T-helper 17 cell (primary cell): ENCODE measurements around the gene SERPINE3. TPM values are rescaled to one million over a fixed set of nuclear protein-coding genes. Genes with fewer than 3 reads are reported as not detected.

ENCODE experiments used
- ATAC-seq: fragments of 150-1000 bp; cut with Tn5 transposase; 2 replicates; pipeline ENCODE4 v1.10.0; 2021; ENCODE audit warnings: mild to moderate bottlenecking, moderate library complexity
- DNase-seq, 3 donors: peaks; one replicate each; pipeline versions ENCODE4 v3.0.0 to v3.0.0-alpha.2; 2020 to 2021
- H3K9me3 ChIP-seq: one replicate; pipeline ENCODE4 v1.7.0; 2013; ENCODE audit warnings: low read length, mild to moderate bottlenecking; ENCODE audit not compliant: control insufficient read depth, poor library complexity, severe bottlenecking
- H3K27ac Mint-ChIP-seq: one replicate; pipeline ENCODE4 v1.8.0; 2022; ENCODE audit warnings: mild to moderate bottlenecking, moderate library complexity, mixed read lengths
- H3K27me3 Mint-ChIP-seq: one replicate; pipeline ENCODE4 v1.8.0; 2022; ENCODE audit warnings: mixed read lengths
- H3K36me3 Mint-ChIP-seq: one replicate; pipeline ENCODE4 v1.8.0; 2022; ENCODE audit warnings: low read depth, mixed read lengths
- H3K4me1 Mint-ChIP-seq: one replicate; pipeline ENCODE4 v1.8.0; 2022; ENCODE audit warnings: mild to moderate bottlenecking, mixed read lengths
- H3K4me3 Mint-ChIP-seq: one replicate; pipeline ENCODE4 v1.8.0; 2022; ENCODE audit warnings: mild to moderate bottlenecking, moderate library complexity, mixed read lengths
- total RNA-seq, 4 donors: library from RNA in 2 of 4; stranded (reverse) in 2 of 4; gene quantifications; one replicate each; pipeline ENCODE4 v1.2.3 and lab custom pipeline; 2022 to 2026

SERPINE3 gene
- total RNA-seq, 2 donors from 2014 or later = not detected

GRCh38 chr13:51355217-51355616 lies 15.7 kb downstream of the SERPINE3 start:
- Mint-ChIP-seq H3K27ac (no peak overlapping the region), H3K4me1 (peaks cover 2% of the 10 kb centered on the region), H3K36me3 (peaks cover 3% of the 10 kb centered on the region), H3K4me3 (no peak overlapping the region), H3K27me3 (no peaks in the 10 kb centered on the region)
- no peak for ATAC-seq
- H3K9me3 ChIP-seq = no peaks in the 10 kb centered on the region
- no peak for DNase-seq

GRCh38 chr13:51357928-51358595 lies 18.6 kb downstream of the SERPINE3 start:
- DNase-seq (no peak), ATAC-seq (no peak)
- no peak overlapping the region for H3K4me3 Mint-ChIP-seq
- H3K9me3 ChIP-seq = no peaks in the 10 kb centered on the region
- no peak overlapping the region for H3K27ac Mint-ChIP-seq
- peaks cover 2% of the 10 kb centered on the region for H3K4me1 Mint-ChIP-seq
- H3K27me3 Mint-ChIP-seq = no peaks in the 10 kb centered on the region
- peaks cover 3% of the 10 kb centered on the region for H3K36me3 Mint-ChIP-seq

- H3K4me1 Mint-ChIP-seq = peaks cover 2% of the 10 kb centered on the region
- no peaks in the 10 kb centered on the region for H3K9me3 ChIP-seq
- no peak for ATAC-seq
- no peak for DNase-seq
- no peaks in the 10 kb centered on the region for H3K27me3 Mint-ChIP-seq
- no peak overlapping the region for H3K27ac Mint-ChIP-seq
- peaks cover 3% of the 10 kb centered on the region for H3K36me3 Mint-ChIP-seq
- no peak overlapping the region for H3K4me3 Mint-ChIP-seq
These were observed 19.9 kb downstream of the SERPINE3 start for GRCh38 chr13:51359352-51359751.

GRCh38 chr13:51360489-51360888 lies 21.0 kb downstream of the SERPINE3 start:
- Mint-ChIP-seq H3K27me3 (no peaks in the 10 kb centered on the region), H3K4me1 (peaks cover under 1% of the 10 kb centered on the region), H3K4me3 (no peak overlapping the region), H3K36me3 (peaks cover 3% of the 10 kb centered on the region), H3K27ac (no peak overlapping the region)
- DNase-seq (no peak), ATAC-seq (no peak)
- H3K9me3 ChIP-seq = no peaks in the 10 kb centered on the region

- no peak for DNase-seq
- Mint-ChIP-seq H3K4me3 (no peak overlapping the region), H3K36me3 (peaks cover 3% of the 10 kb centered on the region), H3K27ac (no peak overlapping the region), H3K4me1 (no peaks in the 10 kb centered on the region), H3K27me3 (no peaks in the 10 kb centered on the region)
- ATAC-seq = no peak
- H3K9me3 ChIP-seq = no peaks in the 10 kb centered on the region
These were observed 21.6 kb downstream of the SERPINE3 start for GRCh38 chr13:51361106-51361505.

GRCh38 chr13:51363625-51364024 lies 24.1 kb downstream of the SERPINE3 start:
- Mint-ChIP-seq H3K36me3 (peaks cover 3% of the 10 kb centered on the region), H3K4me3 (no peak overlapping the region), H3K27ac (no peak overlapping the region), H3K4me1 (no peaks in the 10 kb centered on the region), H3K27me3 (no peaks in the 10 kb centered on the region)
- DNase-seq = no peak
- H3K9me3 ChIP-seq = no peaks in the 10 kb centered on the region
- no peak for ATAC-seq

GRCh38 chr13:51364404-51365008 lies 25.0 kb downstream of the SERPINE3 start:
- H3K9me3 ChIP-seq = no peaks in the 10 kb centered on the region
- ATAC-seq (no peak), DNase-seq (no peak)
- no peak overlapping the region for H3K4me3 Mint-ChIP-seq
- peaks cover 3% of the 10 kb centered on the region for H3K4me1 Mint-ChIP-seq
- H3K27ac Mint-ChIP-seq = peak overlapping the region; percentile 27
- peaks cover 7% of the 10 kb centered on the region for H3K36me3 Mint-ChIP-seq
- no peaks in the 10 kb centered on the region for H3K27me3 Mint-ChIP-seq

- H3K4me3 Mint-ChIP-seq = no peak overlapping the region
- H3K36me3 Mint-ChIP-seq = peaks cover 7% of the 10 kb centered on the region
- DNase-seq (no peak), ATAC-seq (no peak)
- no peaks in the 10 kb centered on the region for H3K9me3 ChIP-seq
- no peak overlapping the region for H3K27ac Mint-ChIP-seq
- H3K4me1 Mint-ChIP-seq = peaks cover 8% of the 10 kb centered on the region
- no peaks in the 10 kb centered on the region for H3K27me3 Mint-ChIP-seq
These were observed 30.6 kb downstream of the SERPINE3 start for GRCh38 chr13:51370116-51370515.

GRCh38 chr13:51370811-51371210 lies 31.3 kb downstream of the SERPINE3 start:
- peaks cover 10% of the 10 kb centered on the region for H3K36me3 Mint-ChIP-seq
- no peaks in the 10 kb centered on the region for H3K9me3 ChIP-seq
- no peak for ATAC-seq
- H3K27ac Mint-ChIP-seq = no peak overlapping the region
- H3K4me3 Mint-ChIP-seq = no peak overlapping the region
- no peaks in the 10 kb centered on the region for H3K27me3 Mint-ChIP-seq
- H3K4me1 Mint-ChIP-seq = peaks cover 8% of the 10 kb centered on the region
- no peak for DNase-seq

GRCh38 chr13:51371768-51372399 lies 32.4 kb downstream of the SERPINE3 start:
- H3K4me3 Mint-ChIP-seq = no peak overlapping the region
- no peaks in the 10 kb centered on the region for H3K27me3 Mint-ChIP-seq
- H3K4me1 Mint-ChIP-seq = peaks cover 8% of the 10 kb centered on the region
- no peaks in the 10 kb centered on the region for H3K9me3 ChIP-seq
- DNase-seq = no peak
- peaks cover 10% of the 10 kb centered on the region for H3K36me3 Mint-ChIP-seq
- H3K27ac Mint-ChIP-seq = no peak overlapping the region
- no peak for ATAC-seq

GRCh38 chr13:51373451-51373850 lies 34.0 kb downstream of the SERPINE3 start:
- Mint-ChIP-seq H3K27ac (no peak overlapping the region), H3K4me3 (no peak overlapping the region), H3K36me3 (peaks cover 10% of the 10 kb centered on the region), H3K27me3 (no peaks in the 10 kb centered on the region), H3K4me1 (peaks cover 8% of the 10 kb centered on the region)
- no peak for DNase-seq
- H3K9me3 ChIP-seq = no peaks in the 10 kb centered on the region
- no peak for ATAC-seq

GRCh38 chr13:51380269-51380668 lies 40.8 kb downstream of the SERPINE3 start:
- Mint-ChIP-seq H3K27me3 (no peaks in the 10 kb centered on the region), H3K27ac (peak overlapping the region; percentile 29), H3K4me3 (no peak overlapping the region), H3K4me1 (no peaks in the 10 kb centered on the region), H3K36me3 (peaks cover 3% of the 10 kb centered on the region)
- ATAC-seq (no peak), DNase-seq (no peak)
- H3K9me3 ChIP-seq = no peaks in the 10 kb centered on the region

GRCh38 chr13:51385114-51385513 lies 45.6 kb downstream of the SERPINE3 start:
- H3K27me3 Mint-ChIP-seq = no peaks in the 10 kb centered on the region
- H3K36me3 Mint-ChIP-seq = peaks cover 3% of the 10 kb centered on the region
- ATAC-seq (no peak), DNase-seq (no peak)
- H3K9me3 ChIP-seq = no peaks in the 10 kb centered on the region
- H3K4me1 Mint-ChIP-seq = peaks cover 6% of the 10 kb centered on the region
- H3K27ac Mint-ChIP-seq = no peak overlapping the region
- H3K4me3 Mint-ChIP-seq = no peak overlapping the region

- Mint-ChIP-seq H3K27me3 (no peaks in the 10 kb centered on the region), H3K27ac (no peak overlapping the region), H3K4me3 (no peak overlapping the region), H3K36me3 (no peaks in the 10 kb centered on the region), H3K4me1 (peaks cover 29% of the 10 kb centered on the region)
- no peaks in the 10 kb centered on the region for H3K9me3 ChIP-seq
- DNase-seq (no peak), ATAC-seq (no peak)
These were observed 55.2 kb downstream of the SERPINE3 start for GRCh38 chr13:51394724-51395123.
